ENCODE results near the gene THADA.
"Not testable (repeated sequence)": the region's sequence is repeated elsewhere in the genome, so short reads cannot be mapped to it uniquely, and the experiment has no call there.

THADA gene

DNA sequence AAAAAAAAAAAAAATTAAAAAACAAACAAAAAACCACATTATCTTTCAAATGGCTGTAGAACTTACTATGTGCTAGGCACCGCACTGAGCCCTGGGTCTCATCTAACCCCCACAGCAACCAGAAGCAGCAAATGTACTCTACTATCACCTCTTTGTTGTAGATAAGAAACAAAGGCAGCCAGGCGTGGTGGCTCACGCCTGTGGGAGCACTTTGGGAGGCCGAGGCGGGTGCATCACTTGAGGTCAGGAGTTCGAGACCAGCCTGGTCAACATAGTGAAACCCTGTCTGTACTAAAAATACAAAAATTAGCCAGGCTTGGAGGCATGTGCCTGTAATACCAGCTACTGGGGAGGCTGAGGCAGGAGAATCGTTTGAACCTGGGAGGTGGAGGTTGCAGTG is 406.0 kb downstream of the THADA start:
- DNase-seq (ENCODE audit: low read depth in 2 of 2): not testable (repeated sequence)

DNA sequence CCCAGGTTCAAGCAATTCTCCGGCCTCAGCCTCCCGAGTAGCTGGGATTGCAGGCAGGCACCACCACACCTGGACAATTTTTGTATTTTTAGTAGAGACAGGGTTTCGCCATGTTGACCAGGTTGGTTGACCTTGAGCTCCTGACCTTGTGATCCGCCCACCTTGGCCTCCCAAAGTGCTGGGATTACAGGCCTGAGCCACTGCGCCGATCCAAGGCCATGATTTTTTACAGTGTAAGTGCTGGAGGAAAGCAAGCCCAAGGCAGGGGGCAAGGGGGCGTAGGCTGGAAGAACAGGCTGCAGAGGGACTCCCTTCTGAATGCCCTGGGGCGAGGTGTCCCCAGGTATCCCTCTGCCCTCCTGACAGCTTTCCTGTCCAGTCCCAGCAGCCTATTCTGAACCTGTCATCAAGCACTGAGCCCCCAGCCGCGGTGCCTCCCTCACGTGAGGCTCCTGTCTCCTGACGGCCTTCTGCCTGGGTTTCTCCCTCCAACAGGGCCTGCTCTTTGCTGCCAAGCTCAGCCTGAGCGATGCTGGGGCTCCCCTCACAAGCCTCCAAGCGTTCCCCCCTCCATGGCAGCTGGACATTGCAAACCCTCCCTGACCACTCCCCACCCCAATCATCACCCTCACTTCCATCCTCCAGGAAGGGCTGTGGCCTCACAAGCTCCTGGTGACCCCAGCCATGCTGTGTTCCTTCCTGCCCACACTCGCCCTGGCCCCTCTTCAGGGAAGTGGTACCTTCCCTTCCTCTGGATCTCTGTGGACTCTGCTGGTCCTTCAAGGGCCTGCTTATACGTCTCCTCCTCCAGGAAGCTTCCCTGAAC is 407.1 kb downstream of the THADA start:
- no peak for DNase-seq (ENCODE audit: low read depth in 2 of 2)

DNA sequence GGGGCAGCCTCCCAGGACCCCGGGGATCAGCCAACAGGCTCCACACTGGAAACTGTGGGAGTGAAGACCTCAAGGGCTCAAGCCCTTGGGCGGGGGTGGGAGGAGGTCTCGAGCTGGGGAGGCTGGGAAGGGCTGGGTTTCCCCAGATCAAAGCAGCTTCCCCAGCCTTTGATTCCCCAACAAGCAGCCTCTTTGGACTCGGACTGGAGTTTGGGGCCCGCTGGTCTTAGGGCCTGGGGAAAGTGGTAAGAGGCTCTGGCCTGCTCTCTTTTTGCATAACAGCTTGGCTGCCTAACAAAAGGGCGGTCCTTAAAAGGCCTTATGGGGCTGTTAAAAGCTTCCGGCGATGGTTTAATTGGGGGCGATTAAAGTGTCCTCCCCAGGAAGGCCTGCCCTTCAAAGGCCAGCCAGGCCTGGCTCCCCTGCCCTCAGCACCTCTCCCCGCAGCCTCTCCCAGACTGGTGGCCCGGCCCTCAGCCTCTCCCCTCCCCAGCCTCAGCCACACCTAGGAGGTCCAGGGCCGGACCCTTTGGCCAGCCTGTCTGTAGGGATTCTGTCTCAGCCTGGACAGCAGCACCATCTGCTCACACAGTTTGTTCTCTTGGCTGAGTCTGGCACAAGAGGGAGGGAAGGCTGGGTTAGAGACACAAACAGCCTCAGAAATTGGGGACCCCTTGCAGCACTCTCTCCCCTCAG is 409.0 kb downstream of the THADA start:
- no peak for DNase-seq (ENCODE audit: low read depth in 2 of 2)

- no peak for DNase-seq (ENCODE audit: low read depth in 2 of 2)
These were observed 409.5 kb downstream of the THADA start for GRCh38 chr2:43186321-43186678.

- no peak for DNase-seq (ENCODE audit: low read depth in 2 of 2)
These were observed 410.7 kb downstream of the THADA start for GRCh38 chr2:43185146-43185545.

- DNase-seq (ENCODE audit: low read depth in 2 of 2): no peak
These were observed 411.4 kb downstream of the THADA start for GRCh38 chr2:43184339-43184895.

GRCh38 chr2:43183743-43184142 is 412.1 kb downstream of the THADA start:
- DNase-seq (ENCODE audit: low read depth in 2 of 2): no peak

DNA sequence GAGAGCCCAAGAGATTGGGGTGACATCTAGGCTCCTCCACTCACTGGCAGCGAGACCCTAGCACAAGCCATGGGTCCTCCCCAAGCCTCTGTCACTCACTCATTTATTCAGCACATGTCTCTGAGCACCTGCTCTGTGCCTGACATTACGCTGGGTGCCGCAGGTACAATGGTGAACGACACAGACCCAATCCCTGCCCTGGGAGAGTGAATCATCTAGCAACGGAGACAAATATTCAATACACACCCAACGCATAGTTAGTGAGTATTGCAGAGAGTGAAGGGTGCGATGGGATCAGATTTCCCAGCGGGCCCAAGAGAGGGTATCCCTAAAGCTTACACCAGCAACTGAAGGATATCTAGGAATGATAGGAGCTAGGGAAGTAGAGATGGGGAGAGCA is 414.9 kb downstream of the THADA start:
- no peak for DNase-seq (ENCODE audit: low read depth in 2 of 2)

All from stimulated activated CD4-positive, alpha-beta T cell treated with anti-CD3 and anti-CD28 coated beads, Interleukin-1b, Interleukin-23, amount 100 ng/mL, for 1 hour (primary cell).